HepG2 (cell line): ENCODE results near the gene CABLES2. TPM values are rescaled to one million over a fixed set of nuclear protein-coding genes. Genes with fewer than 3 reads are reported as not detected.

Source experiments
- FOXP4 ChIP-seq: sonication (generic); formaldehyde crosslinking; IDR thresholded peaks from 2 replicates; pipeline ENCODE4 v1.4.0; 2020; ENCODE audit warnings: missing genetic modification reagents
- HES4 ChIP-seq: sonication (generic); formaldehyde crosslinking; IDR thresholded peaks from 2 replicates; pipeline ENCODE4 v1.9.0; 2021; ENCODE audit warnings: mild to moderate bottlenecking, missing genetic modification reagents, borderline replicate concordance
- HMG20A ChIP-seq: IDR thresholded peaks from 2 replicates; pipeline ENCODE4 v1.6.1; 2016; ENCODE audit warnings: borderline replicate concordance
- KLF16 ChIP-seq, 2 experiments: sonication (generic) in 1 of 2; formaldehyde crosslinking in 1 of 2; IDR thresholded peaks; 2 replicates each; pipeline versions ENCODE4 v1.6.1 to v1.8.0; 2016 to 2023; ENCODE audit warnings: missing genetic modification reagents in 2 of 2, missing compliant biosample characterization in 1 of 2
- NFYC ChIP-seq: IDR thresholded peaks from 2 replicates; pipeline ENCODE4 v1.6.1; 2016; ENCODE audit warnings: missing genetic modification reagents, missing compliant biosample characterization
- RAD21 ChIP-seq: fragments of 450-650 bp; formaldehyde crosslinking; IDR thresholded peaks from 2 replicates; pipeline ENCODE4 v1.5.0; 2020; ENCODE audit warnings: mild to moderate bottlenecking
- ZBTB42 ChIP-seq: sonication (generic); formaldehyde crosslinking; IDR thresholded peaks from 2 replicates; pipeline ENCODE4 v1.5.0; 2020; ENCODE audit warnings: mild to moderate bottlenecking, missing genetic modification reagents
- ZNF331 ChIP-seq: sonication (generic); formaldehyde crosslinking; IDR thresholded peaks from 2 replicates; pipeline ENCODE4 v1.4.0; 2020; ENCODE audit warnings: missing genetic modification reagents
- ZNF501 ChIP-seq: sonication (generic); formaldehyde crosslinking; IDR thresholded peaks from 2 replicates; pipeline ENCODE4 v1.5.1; 2020; ENCODE audit warnings: mild to moderate bottlenecking, moderate library complexity, missing genetic modification reagents
- polyA plus RNA-seq, 8 experiments: library from polyadenylated mRNA; depleted of rRNA in 3 of 8; stranded (reverse) in 7 of 8; unstranded in 1 of 8; fragments of >200 nt; fragmentation: Illumina TruSeq in 4 of 8; extraction: Trizol in 4 of 8; gene quantifications; 2 replicates each; pipeline versions ENCODE4 v1.2.1 to v1.2.3, GENCODE V29; 2011 to 2016; ENCODE audit warnings: low read depth in 4 of 8, missing spikeins in 1 of 8, mixed read lengths in 1 of 8; ENCODE audit not compliant: insufficient read depth in 1 of 8
- total RNA-seq, 5 experiments: library from RNA; depleted of rRNA; stranded (reverse); fragments of >200 nt; fragmentation: Illumina TruSeq; extraction: Trizol; gene quantifications; 2 replicates each; pipeline ENCODE4 v1.2.3, GENCODE V29; 2016; ENCODE audit warnings: low read depth in 1 of 5
- TF ChIP-seq, protein P1 (sequence below): IDR thresholded peaks from 2 replicates; pipeline ENCODE4 v1.6.1; 2016; ENCODE audit warnings: mild to moderate bottlenecking, missing biosample characterization, missing genetic modification reagents
- TF ChIP-seq, protein P2 (sequence below): sonication (generic); formaldehyde crosslinking; IDR thresholded peaks from 2 replicates; pipeline ENCODE4 v1.5.0; 2020; ENCODE audit warnings: mild to moderate bottlenecking, missing genetic modification reagents

CABLES2 gene
- total and polyA plus RNA-seq, 2 of the 13 experiments (the other 11 are each of a cell fraction or from before 2014, with no cell fraction given), result 5.2 to 9.7 TPM

DNA sequence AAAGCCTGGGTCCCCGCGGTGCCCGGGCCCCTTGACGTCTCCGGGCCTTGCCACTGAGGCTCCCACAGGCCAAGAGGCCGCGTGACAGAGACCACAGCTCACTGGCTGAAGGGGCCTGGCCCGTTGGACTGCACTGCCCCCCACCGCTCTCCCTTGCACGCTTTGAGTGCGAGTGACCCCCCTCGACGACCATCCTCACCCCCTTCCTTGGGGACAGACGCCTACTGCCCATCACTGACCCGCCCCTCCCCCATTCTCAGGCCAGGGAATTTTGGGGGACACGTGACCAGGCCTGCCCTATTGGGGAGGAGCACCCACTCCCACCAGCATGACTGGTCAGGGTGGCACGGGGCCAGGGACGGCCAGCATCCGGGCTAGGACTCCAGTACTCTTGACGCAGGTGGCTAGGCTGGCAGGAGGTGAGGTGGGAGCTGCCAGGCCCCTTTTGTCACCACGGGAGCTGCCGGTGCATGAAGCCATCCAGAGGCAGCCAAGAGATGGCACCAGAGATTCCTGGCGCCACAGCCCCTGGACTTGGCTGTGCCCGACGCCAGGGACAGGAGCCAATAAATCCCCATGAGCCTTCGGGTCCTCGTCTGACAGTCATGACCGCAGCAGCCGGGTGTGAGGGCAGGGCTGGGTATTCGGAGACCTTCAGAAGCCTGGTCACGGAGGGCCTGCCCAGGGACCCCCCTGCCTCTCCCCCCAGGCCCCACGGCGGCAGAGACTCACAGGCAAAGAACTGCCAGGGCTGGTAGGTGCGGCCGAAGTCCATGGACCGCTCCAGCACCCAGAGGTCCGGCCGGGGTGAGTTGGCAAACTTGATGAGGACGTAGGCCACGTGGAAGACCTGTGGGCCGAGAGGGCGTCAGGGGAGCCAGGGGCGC, 54.4 kb downstream of the CABLES2 start (continued):
- TF ChIP-seq, protein P1, sequence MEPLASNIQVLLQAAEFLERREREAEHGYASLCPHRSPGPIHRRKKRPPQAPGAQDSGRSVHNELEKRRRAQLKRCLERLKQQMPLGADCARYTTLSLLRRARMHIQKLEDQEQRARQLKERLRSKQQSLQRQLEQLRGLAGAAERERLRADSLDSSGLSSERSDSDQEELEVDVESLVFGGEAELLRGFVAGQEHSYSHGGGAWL, result no peak
- TF ChIP-seq ZNF331 (no peak), ZBTB42 (CRISPR knock-in tag) (no peak), NFYC (CRISPR knock-in tag) (no peak), HMG20A (CRISPR knock-in tag) (no peak), RAD21 (CRISPR knock-in tag) (0 out of 2 replicates have a peak, but pooled peaks have one; percentile 23), KLF16 (CRISPR knock-in tag; IDR thresholded peaks at IDR 0.05) (0 out of 4 replicates have a peak, but pooled peaks of 1 of the 2 experiments have one; percentile 29), HES4 (peak; percentile 54; the same call in 1 of the 2 replicates), ZNF501 (CRISPR knock-in tag) (no peak), FOXP4 (CRISPR knock-in tag) (no peak)
- TF ChIP-seq, protein P2, sequence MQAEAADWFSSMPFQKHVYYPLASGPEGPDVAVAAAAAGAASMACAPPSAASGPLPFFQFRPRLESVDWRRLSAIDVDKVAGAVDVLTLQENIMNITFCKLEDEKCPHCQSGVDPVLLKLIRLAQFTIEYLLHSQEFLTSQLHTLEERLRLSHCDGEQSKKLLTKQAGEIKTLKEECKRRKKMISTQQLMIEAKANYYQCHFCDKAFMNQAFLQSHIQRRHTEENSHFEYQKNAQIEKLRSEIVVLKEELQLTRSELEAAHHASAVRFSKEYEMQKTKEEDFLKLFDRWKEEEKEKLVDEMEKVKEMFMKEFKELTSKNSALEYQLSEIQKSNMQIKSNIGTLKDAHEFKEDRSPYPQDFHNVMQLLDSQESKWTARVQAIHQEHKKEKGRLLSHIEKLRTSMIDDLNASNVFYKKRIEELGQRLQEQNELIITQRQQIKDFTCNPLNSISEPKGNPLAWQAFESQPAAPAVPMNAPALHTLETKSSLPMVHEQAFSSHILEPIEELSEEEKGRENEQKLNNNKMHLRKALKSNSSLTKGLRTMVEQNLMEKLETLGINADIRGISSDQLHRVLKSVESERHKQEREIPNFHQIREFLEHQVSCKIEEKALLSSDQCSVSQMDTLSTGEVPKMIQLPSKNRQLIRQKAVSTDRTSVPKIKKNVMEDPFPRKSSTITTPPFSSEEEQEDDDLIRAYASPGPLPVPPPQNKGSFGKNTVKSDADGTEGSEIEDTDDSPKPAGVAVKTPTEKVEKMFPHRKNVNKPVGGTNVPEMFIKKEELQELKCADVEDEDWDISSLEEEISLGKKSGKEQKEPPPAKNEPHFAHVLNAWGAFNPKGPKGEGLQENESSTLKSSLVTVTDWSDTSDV, result no peak; the same call in 1 of the 2 replicates
